HEK293 (cell line): ENCODE measurements around the gene KIAA0753.

Experiments
- CTCF ChIA-PET: fragments of 350-600 bp; formaldehyde crosslinking; extraction: SDS; loops from one replicate; lab custom pipeline; 2021; ENCODE audit warnings: antibody characterized with exemption; lab: Yijun Ruan, JAX
- POLR2A ChIA-PET: fragments of 300-600 bp; formaldehyde crosslinking; extraction: SDS; loops from one replicate; lab custom pipeline; 2020; ENCODE audit warnings: antibody characterized with exemption, inconsistent platforms; lab: Yijun Ruan, JAX
- H3K27ac ChIP-seq: fragments of 200-500 bp; sonication (Bioruptor generic); 2 replicates; pipeline ENCODE4 v1.5.1; 2014; ENCODE audit warnings: low read depth, low read length, control low read depth, inconsistent platforms; ENCODE audit errors: extremely low read depth
- H3K36me3 ChIP-seq, 2 experiments: fragments of 200-500 bp in 1 of 2; sonication (Bioruptor generic) in 1 of 2; 1 replicate in 1 of 2; 2 replicates in 1 of 2; pipeline ENCODE4 v1.5.1; 2014 to 2017; ENCODE audit warnings: inconsistent platforms in 2 of 2, low read length in 2 of 2; ENCODE audit not compliant: control insufficient read depth in 2 of 2, insufficient read depth in 1 of 2
- H3K4me1 ChIP-seq: fragments of 200-500 bp; sonication (Bioruptor generic); 2 replicates; pipeline ENCODE4 v1.5.1; 2014; ENCODE audit warnings: mild to moderate bottlenecking, low read length, inconsistent platforms; ENCODE audit not compliant: control insufficient read depth, insufficient read depth
- H3K4me3 ChIP-seq: 2 replicates; pipeline ENCODE4 v1.5.1; 2011; ENCODE audit warnings: low read depth, mild to moderate bottlenecking, control low read depth, low read length, moderate library complexity
- H3K9me3 ChIP-seq: fragments of 200-500 bp; sonication (Bioruptor generic); 2 replicates; pipeline ENCODE4 v1.5.1; 2014; ENCODE audit warnings: low read depth, low read length, inconsistent platforms; ENCODE audit not compliant: control insufficient read depth, insufficient read depth
- BCL11B ChIP-seq: fragments of 450-650 bp; formaldehyde crosslinking; IDR thresholded peaks from 2 replicates; pipeline ENCODE4 v1.5.1; 2016; ENCODE audit warnings: low read depth, missing biosample characterization, missing genetic modification characterization
- EGR2 ChIP-seq: fragments of 450-650 bp; formaldehyde crosslinking; IDR thresholded peaks from 2 replicates; pipeline ENCODE4 v1.5.1; 2016; ENCODE audit warnings: low read depth, missing biosample characterization, missing genetic modification characterization
- GFI1B ChIP-seq: fragments of 450-650 bp; formaldehyde crosslinking; IDR thresholded peaks from 2 replicates; pipeline ENCODE4 v1.5.1; 2016; ENCODE audit warnings: missing biosample characterization, missing genetic modification characterization
- GLIS1 ChIP-seq: fragments of 450-650 bp; formaldehyde crosslinking; IDR thresholded peaks from 2 replicates; pipeline ENCODE4 v1.5.1; 2016; ENCODE audit warnings: missing biosample characterization, missing genetic modification characterization
- HOXA7 ChIP-seq: sonication (generic); formaldehyde crosslinking; IDR thresholded peaks from 2 replicates; pipeline ENCODE4 v1.8.1; 2022; ENCODE audit warnings: missing genetic modification reagents, borderline replicate concordance
- KLF9 ChIP-seq: fragments of 450-650 bp; formaldehyde crosslinking; IDR thresholded peaks from 2 replicates; pipeline ENCODE4 v1.5.1; 2016; ENCODE audit warnings: missing biosample characterization, missing genetic modification characterization, low read depth
- PRDM10 ChIP-seq: fragments of 450-650 bp; formaldehyde crosslinking; IDR thresholded peaks from 2 replicates; pipeline ENCODE4 v1.5.1; 2016; ENCODE audit warnings: missing biosample characterization, missing genetic modification characterization
- PRDM4 ChIP-seq: fragments of 450-650 bp; formaldehyde crosslinking; IDR thresholded peaks from 2 replicates; pipeline ENCODE4 v1.5.1; 2017; ENCODE audit warnings: missing biosample characterization, missing genetic modification characterization
- REST ChIP-seq: fragments of 450-650 bp; formaldehyde crosslinking; IDR thresholded peaks from 2 replicates; pipeline ENCODE4 v1.5.1; 2016; ENCODE audit warnings: missing biosample characterization, missing genetic modification characterization
- SP7 ChIP-seq: fragments of 450-650 bp; formaldehyde crosslinking; IDR thresholded peaks from 2 replicates; pipeline ENCODE4 v1.5.1; 2016; ENCODE audit warnings: missing biosample characterization, missing genetic modification characterization
- ZBTB7A ChIP-seq: fragments of 450-650 bp; formaldehyde crosslinking; IDR thresholded peaks from 2 replicates; pipeline ENCODE4 v1.5.1; 2016; ENCODE audit warnings: low read depth, missing biosample characterization, missing genetic modification characterization
- ZFHX2 ChIP-seq: fragments of 450-650 bp; formaldehyde crosslinking; conservative IDR thresholded peaks from 2 replicates; pipeline ENCODE4 v1.5.1; 2016; ENCODE audit warnings: missing biosample characterization, missing genetic modification characterization
- ZNF202 ChIP-seq: fragments of 450-650 bp; formaldehyde crosslinking; IDR thresholded peaks from 2 replicates; pipeline ENCODE4 v1.5.1; 2016; ENCODE audit warnings: missing biosample characterization, missing genetic modification characterization, borderline replicate concordance
- ZNF26 ChIP-seq: fragments of 450-650 bp; formaldehyde crosslinking; IDR thresholded peaks from 2 replicates; pipeline ENCODE4 v1.5.1; 2016; ENCODE audit warnings: missing biosample characterization, missing genetic modification characterization
- ZNF274 ChIP-seq, 2 experiments: fragments of 200-500 bp in 1 of 2; fragments of 450-650 bp in 1 of 2; sonication (Bioruptor generic) in 1 of 2; formaldehyde crosslinking in 1 of 2; IDR thresholded peaks; 2 replicates each; pipeline versions ENCODE4 v1.5.1 to v1.6.1; 2014 to 2016; ENCODE audit warnings: borderline replicate concordance in 1 of 2, inconsistent platforms in 1 of 2, low read length in 1 of 2, missing biosample characterization in 1 of 2, missing genetic modification characterization in 1 of 2
- ZNF302 ChIP-seq: fragments of 450-650 bp; formaldehyde crosslinking; IDR thresholded peaks from 2 replicates; pipeline ENCODE4 v1.5.1; 2016; ENCODE audit warnings: missing biosample characterization, missing genetic modification characterization, low read depth
- ZNF366 ChIP-seq: fragments of 450-650 bp; formaldehyde crosslinking; conservative IDR thresholded peaks from 2 replicates; pipeline ENCODE4 v1.5.1; 2016; ENCODE audit warnings: missing biosample characterization, missing genetic modification characterization
- ZNF398 ChIP-seq: fragments of 450-650 bp; formaldehyde crosslinking; IDR thresholded peaks from 2 replicates; pipeline ENCODE4 v1.5.1; 2017; ENCODE audit warnings: missing biosample characterization, missing genetic modification characterization
- ZNF404 ChIP-seq: fragments of 450-650 bp; formaldehyde crosslinking; IDR thresholded peaks from 2 replicates; pipeline ENCODE4 v1.5.1; 2017; ENCODE audit warnings: missing biosample characterization, missing genetic modification characterization
- ZNF416 ChIP-seq: fragments of 450-650 bp; formaldehyde crosslinking; IDR thresholded peaks from 2 replicates; pipeline ENCODE4 v1.5.1; 2016; ENCODE audit warnings: missing biosample characterization, missing genetic modification characterization
- ZNF513 ChIP-seq: fragments of 450-650 bp; IDR thresholded peaks from 2 replicates; pipeline ENCODE4 v1.5.1; 2018; ENCODE audit warnings: missing biosample characterization, missing genetic modification characterization
- ZNF514 ChIP-seq: fragments of 450-650 bp; formaldehyde crosslinking; IDR thresholded peaks from 2 replicates; pipeline ENCODE4 v1.5.1; 2016; ENCODE audit warnings: missing biosample characterization, missing genetic modification characterization
- ZNF558 ChIP-seq: fragments of 450-650 bp; formaldehyde crosslinking; IDR thresholded peaks from 2 replicates; pipeline ENCODE4 v1.5.1; 2016; ENCODE audit warnings: missing biosample characterization, missing genetic modification characterization
- ZNF585B ChIP-seq: fragments of 450-650 bp; formaldehyde crosslinking; IDR thresholded peaks from 2 replicates; pipeline ENCODE4 v1.5.1; 2016; ENCODE audit warnings: missing biosample characterization, missing genetic modification characterization

KIAA0753 gene

GRCh38 chr17:6561446-6561845 is 79.1 kb downstream of the KIAA0753 start:
- Histone ChIP-seq H3K27ac (no peak overlapping the region), H3K36me3 (no peaks in the 10 kb centered on the region), H3K4me3 (no peak overlapping the region), H3K9me3 (no peaks in the 10 kb centered on the region), H3K4me1 (no peaks in the 10 kb centered on the region)
- ChIA-PET POLR2A (interaction anchor here (0.6 kb wide), 1 partner anchor 11 kb away, joined by 4 read pairs; no protein-coding TSS in a partner anchor), CTCF (no interaction called here)
- TF ChIP-seq REST (tag by site-specific recombination), result no peak
- peak; percentile 32; the same call in 1 of the 2 replicates for TF ChIP-seq EGR2 (tag by site-specific recombination)
- TF ChIP-seq KLF9 (tag by site-specific recombination), result no peak
- TF ChIP-seq GLIS1 (tag by site-specific recombination), result no peak
- no peak for TF ChIP-seq HOXA7
- TF ChIP-seq ZNF513 (tag by site-specific recombination), result peak; percentile 97
- TF ChIP-seq ZFHX2 (tag by site-specific recombination), result 0 out of 2 replicates have a peak, but pooled peaks have one; percentile 12
- no peak for TF ChIP-seq ZNF416 (tag by site-specific recombination)
- TF ChIP-seq ZNF585B (tag by site-specific recombination), result no peak
- TF ChIP-seq ZNF302, result no peak
- no peak for TF ChIP-seq ZBTB7A (tag by site-specific recombination)
- TF ChIP-seq ZNF404 (tag by site-specific recombination), result no peak
- no peak for TF ChIP-seq PRDM10 (tag by site-specific recombination)
- no peak for TF ChIP-seq GFI1B (tag by site-specific recombination)
- TF ChIP-seq ZNF398 (tag by site-specific recombination), result no peak
- TF ChIP-seq ZNF274 (IDR thresholded peaks at IDR 0.05; ENCODE audit: low read length), result no peak
- no peak for TF ChIP-seq ZNF274 (tag by site-specific recombination; IDR thresholded peaks at IDR 0.05; ENCODE audit: borderline replicate concordance)
- no peak for TF ChIP-seq SP7
- TF ChIP-seq ZNF514, result no peak
- no peak for TF ChIP-seq ZNF202
- TF ChIP-seq ZNF26 (tag by site-specific recombination), result no peak
- peak; percentile 51; the same call in 1 of the 2 replicates for TF ChIP-seq ZNF366 (tag by site-specific recombination)
- TF ChIP-seq PRDM4, result no peak
- TF ChIP-seq ZNF558 (tag by site-specific recombination), result no peak
- TF ChIP-seq BCL11B (tag by site-specific recombination), result no peak
